HL-60 (cell line): ENCODE measurements around the gene AK5.

Experiments
- CTCF ChIP-seq: IDR thresholded peaks from one replicate; pipeline ENCODE4 v1.5.1; 2011; ENCODE audit warnings: low read length, control low read depth, inconsistent platforms; ENCODE audit not compliant: insufficient read depth
- POLR2AphosphoS5 ChIP-seq: IDR thresholded peaks from 2 replicates; pipeline ENCODE4 v1.6.1; 2012; ENCODE audit warnings: low read depth

- TF ChIP-seq CTCF (no peak), POLR2AphosphoS5 (no peak)
Observed at GRCh38 chr1:77524038-77524437, 242.2 kb downstream of the AK5 start.
